ENCODE results near the gene SKIC8.

SKIC8 gene

GRCh38 chr15:78290222-78290621, 9.2 kb downstream of the SKIC8 start:
- DNase-seq: no peak

- no peak for DNase-seq
Observed at GRCh38 chr15:78284758-78285157, 14.7 kb downstream of the SKIC8 start.

- DNase-seq: no peak
Observed at GRCh38 chr15:78282324-78282723, 17.1 kb downstream of the SKIC8 start.

- no peak for DNase-seq
Observed at GRCh38 chr15:78280319-78281072, 18.9 kb downstream of the SKIC8 start.

- DNase-seq: no peak
Observed at GRCh38 chr15:78276064-78276943, 23.1 kb downstream of the SKIC8 start.

GRCh38 chr15:78274994-78275393, 24.4 kb downstream of the SKIC8 start:
- no peak for DNase-seq

GRCh38 chr15:78272776-78273175, 26.6 kb downstream of the SKIC8 start:
- no peak for DNase-seq

GRCh38 chr15:78272316-78272715, 27.1 kb downstream of the SKIC8 start:
- no peak for DNase-seq

- DNase-seq: no peak
Observed at GRCh38 chr15:78266806-78267205, 32.6 kb downstream of the SKIC8 start.

GRCh38 chr15:78266229-78266628, 33.2 kb downstream of the SKIC8 start:
- no peak for DNase-seq

GRCh38 chr15:78265752-78266224, 33.6 kb downstream of the SKIC8 start:
- no peak for DNase-seq

- DNase-seq: no peak
Observed at GRCh38 chr15:78265137-78265460, 34.3 kb downstream of the SKIC8 start.

GRCh38 chr15:78264304-78265136, 34.9 kb downstream of the SKIC8 start, which contains the start of gene DNAJA4:
Gene DNAJA4, plus strand, starts transcription at chr15:78264562. Its CDS starts 202 bp downstream, at chr15:78264764.
- DNase-seq: no peak

GRCh38 chr15:78263907-78264303, 35.5 kb downstream of the SKIC8 start:
- no peak for DNase-seq

GRCh38 chr15:78263351-78263781, 36.0 kb downstream of the SKIC8 start:
- DNase-seq: no peak

GRCh38 chr15:78261062-78261461, 38.3 kb downstream of the SKIC8 start:
- DNase-seq: no peak

- DNase-seq: no peak
Observed at GRCh38 chr15:78260489-78260888, 38.9 kb downstream of the SKIC8 start.

GRCh38 chr15:78259232-78259631, 40.2 kb downstream of the SKIC8 start:
- no peak for DNase-seq

- DNase-seq: no peak
Observed at GRCh38 chr15:78257681-78258080, 41.7 kb downstream of the SKIC8 start.

- no peak for DNase-seq
Observed at GRCh38 chr15:78256044-78256437, 43.4 kb downstream of the SKIC8 start.

- DNase-seq: no peak
Observed at GRCh38 chr15:78255421-78256043, 43.9 kb downstream of the SKIC8 start.

GRCh38 chr15:78251136-78251535, 48.3 kb downstream of the SKIC8 start:
- no peak for DNase-seq

GRCh38 chr15:78249131-78249530, 50.3 kb downstream of the SKIC8 start:
- DNase-seq: no peak
